NCI-H2081 treated with DMSO at 0.1 percent for 48 hours (cell line): Measurements from ENCODE around the gene SYCN.

ENCODE experiments used
- DNase-seq: peaks from one replicate; lab custom pipeline; 2025; lab: John Stamatoyannopoulos, UW

The SYCN gene

DNA sequence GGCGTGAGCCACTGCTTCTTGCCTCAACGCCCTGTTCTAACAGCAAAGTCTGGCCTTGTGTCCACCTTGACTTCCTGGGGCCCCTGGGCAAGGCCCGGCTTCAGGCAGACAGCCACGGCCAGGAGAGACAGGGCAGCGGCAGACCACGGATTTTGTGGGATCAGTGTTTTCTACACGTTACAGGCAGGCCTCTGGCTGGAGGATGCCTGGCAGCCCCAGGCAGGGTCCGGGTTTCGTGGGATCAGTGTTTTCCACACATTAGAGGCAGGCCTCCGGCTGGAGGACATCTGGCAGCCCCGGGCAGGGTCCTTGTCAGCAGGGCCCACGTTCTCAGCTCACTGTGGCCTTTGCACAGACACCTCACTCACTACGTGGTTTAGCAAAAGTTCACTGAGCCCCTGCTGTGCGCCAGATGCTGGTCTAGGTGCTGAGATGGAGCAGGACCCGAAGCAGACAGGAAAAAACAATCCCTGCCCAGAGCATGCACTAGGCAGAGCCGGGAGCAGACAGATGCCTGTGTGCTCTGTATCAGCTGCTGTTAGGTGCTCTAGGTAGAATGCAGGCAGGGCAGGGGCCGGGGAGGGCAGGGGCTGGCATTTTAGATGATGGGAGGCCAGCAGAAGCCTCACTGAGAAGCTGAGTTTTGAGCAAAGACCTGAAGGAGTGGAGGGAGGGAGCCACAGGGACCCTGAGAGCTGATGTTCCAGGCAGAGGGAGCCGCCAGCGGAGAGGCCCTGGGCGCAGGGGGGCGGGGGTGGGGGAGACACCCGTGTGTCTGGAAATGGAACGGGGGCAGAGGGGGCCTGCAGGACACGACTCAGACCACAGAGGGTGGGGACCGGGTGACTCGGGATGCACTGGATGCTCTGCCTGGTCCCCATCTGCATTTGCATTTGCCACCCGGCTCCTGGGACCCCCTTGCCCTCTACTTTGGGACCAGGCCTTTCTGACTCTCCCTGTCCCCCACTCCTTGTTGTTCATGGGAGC is 32.3 kb downstream of the SYCN start:
- DNase-seq: no peak

DNA sequence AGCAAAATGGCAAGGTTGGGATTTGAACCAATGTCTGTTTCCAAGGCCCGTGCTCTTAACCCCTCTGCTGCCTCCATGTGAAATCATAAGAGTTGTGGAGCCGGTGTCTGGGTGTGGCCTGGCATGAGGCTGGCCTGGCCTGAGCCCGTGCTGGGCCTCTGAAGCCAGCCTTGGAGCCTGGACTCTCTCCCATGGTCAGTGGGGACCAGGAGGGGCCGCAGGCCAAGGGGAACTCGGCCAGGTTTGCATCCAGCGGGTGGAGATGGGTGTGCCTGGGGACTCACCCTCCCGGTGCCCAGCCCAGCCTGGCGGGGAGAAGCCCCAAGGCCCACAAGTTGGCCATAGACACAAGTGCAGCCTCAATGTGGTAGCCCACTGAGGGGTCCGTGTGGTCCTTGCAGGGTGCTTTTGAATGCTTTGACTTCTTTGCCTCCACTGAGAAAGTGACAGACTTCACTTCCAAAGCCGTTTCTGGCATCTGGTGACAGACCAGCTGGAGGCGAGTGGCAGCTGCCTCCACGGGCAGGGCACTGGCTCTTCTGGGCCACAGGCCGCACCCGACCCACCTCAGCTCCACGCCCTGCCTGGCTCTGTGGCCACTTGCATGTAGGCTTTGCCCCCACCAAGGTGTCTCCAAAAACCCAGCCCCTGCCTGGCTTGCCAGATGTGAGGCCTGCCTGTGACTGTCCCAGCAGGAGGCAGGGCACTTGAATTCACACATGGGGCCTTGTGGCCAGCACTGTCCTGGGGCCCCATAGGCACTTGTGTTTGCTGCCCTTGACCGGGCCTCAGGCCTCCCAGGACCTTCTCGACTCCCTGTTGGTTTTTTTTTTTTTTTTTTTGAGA is 33.5 kb downstream of the SYCN start:
- no peak for DNase-seq

- DNase-seq: no peak
These were observed 34.8 kb downstream of the SYCN start for GRCh38 chr19:39169143-39169810.

- DNase-seq: no peak
These were observed 35.6 kb downstream of the SYCN start for GRCh38 chr19:39168258-39169142.

DNA sequence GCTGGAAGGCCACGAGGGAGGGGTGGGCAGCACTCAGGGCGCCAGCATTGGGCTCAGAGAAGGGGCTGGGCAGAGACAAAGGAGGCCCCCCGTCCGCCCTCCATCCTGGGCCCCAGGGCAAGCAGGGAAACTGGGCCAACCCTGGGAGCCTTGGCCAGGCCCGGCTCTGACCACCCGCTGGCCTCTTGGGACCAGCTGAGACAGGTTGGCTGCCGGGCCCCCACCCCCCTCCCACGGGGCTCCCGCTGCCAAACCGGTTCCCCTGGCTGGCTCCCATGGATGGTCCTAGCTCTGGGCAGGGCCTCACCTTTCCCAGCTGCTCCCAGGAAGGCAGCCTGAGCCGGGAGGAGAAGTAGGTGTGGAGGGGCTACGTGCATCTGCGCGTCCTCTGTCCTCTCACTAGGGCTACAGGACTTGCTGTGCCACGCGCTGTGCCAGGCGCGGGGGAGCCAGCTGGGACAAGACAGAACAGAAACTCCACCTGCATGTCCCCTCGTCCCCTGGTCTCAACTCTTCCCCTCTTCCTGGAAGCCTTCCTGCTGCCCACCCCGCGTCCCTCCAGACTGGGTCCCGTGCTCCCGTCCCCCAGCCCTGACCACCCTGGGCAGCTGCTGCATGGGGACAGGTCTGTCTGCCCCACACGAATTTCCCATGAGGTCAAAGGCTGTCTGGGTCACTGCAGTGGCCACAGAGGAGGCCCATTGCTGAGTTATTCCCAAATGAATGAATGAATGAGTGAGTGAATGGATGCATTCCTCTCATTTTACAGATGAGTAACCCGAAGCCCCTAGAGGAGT is 36.4 kb downstream of the SYCN start:
- no peak for DNase-seq

- no peak for DNase-seq
These were observed 37.3 kb downstream of the SYCN start for GRCh38 chr19:39166571-39167391.

DNA sequence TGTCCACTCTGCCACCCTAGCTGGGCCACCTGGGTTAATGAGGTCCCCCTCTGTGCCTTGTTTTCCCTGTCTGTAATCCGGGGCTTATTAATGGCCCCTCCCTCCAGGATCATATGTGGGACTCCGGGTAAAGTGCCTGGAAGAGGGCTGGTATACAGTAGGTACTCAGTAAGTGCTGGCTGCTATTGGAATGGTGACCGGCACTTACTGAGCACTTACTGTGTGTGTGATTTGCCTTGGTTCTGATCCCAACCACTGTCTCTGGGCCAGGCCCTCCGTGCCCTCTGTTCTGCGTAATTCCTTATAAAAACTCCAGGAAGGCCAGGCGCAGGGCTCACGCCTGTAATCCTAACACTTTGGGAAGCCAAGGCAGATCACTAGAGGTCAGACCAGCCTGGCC is 38.2 kb downstream of the SYCN start:
- no peak for DNase-seq

- no peak for DNase-seq
These were observed 39.8 kb downstream of the SYCN start for GRCh38 chr19:39164289-39164688.

- DNase-seq: no peak
These were observed 40.4 kb downstream of the SYCN start for GRCh38 chr19:39163621-39164020.

- DNase-seq: no peak
These were observed 41.5 kb downstream of the SYCN start for GRCh38 chr19:39162441-39163043.

- no peak for DNase-seq
These were observed 43.0 kb downstream of the SYCN start for GRCh38 chr19:39160889-39161672.

GRCh38 chr19:39160523-39160861 is 43.6 kb downstream of the SYCN start:
- no peak for DNase-seq

- no peak for DNase-seq
These were observed 45.3 kb downstream of the SYCN start for GRCh38 chr19:39158646-39159260.

DNA sequence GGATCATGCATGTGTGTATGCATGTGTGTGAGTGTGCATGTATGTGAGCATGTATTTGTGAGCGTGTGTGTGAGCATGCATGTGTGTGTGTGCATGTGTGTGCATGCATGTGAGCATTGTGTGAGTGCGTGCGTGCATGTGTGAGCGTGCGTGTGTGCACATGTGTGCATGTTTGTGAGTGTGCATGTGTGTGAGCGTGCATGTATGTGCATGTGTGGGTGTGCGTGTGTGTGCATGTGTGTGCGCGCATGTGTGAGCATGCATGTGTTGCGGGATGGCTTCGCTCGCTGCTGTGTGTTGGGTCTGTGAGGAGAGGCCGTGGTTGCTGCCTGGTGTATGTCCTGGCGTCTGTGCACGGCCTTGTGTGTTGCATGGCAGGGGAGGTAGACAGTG is 46.1 kb downstream of the SYCN start:
- no peak for DNase-seq

GRCh38 chr19:39157275-39157996 is 46.6 kb downstream of the SYCN start:
- no peak for DNase-seq

DNA sequence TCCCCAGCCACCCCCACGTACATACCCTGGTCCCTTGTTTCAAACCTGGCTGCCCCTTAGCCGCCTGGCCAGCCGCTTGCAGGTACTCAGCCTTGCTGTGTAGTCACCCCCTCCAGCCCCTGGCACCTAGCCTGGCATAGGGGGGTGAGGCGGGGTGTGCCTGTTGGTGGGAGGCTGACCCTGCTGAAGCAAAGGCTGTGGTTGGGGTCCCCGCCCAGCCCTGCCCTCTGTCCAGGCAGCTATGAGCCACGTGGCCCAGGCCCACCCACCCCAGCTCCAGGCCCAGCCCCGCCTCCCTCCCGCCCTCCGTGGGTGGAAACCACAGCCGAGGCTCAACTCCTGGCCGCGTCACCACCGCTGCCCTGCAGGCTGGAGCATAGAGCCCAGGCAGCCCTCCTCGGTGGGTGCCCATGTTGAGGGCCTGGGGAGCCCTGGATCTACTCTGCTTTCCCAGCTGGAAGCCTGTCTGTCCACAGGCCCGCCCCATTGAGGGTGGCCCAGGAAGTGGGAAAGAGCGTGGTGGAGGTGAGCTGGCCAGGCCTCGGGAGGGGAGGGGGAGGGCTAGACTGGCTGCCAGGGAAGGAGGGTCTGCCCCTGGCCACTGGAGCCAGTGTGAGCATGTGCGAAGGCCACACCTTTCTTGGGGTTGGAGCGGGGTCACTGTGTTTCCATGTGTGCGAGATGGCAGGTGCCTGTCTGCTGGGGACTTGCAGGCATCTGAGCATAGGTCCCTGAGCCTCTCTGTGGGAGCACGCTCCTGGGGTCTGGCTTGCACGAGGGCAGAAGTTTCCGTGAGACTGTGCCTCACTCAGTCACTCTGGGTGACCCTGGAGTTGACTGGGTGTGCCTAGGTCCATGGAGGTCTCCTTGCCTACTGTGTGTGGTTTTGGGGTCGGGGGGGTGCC is 47.5 kb downstream of the SYCN start:
- DNase-seq: no peak
